Panc1 (cell line): ENCODE data around the gene SYCE3. TPM values are rescaled to one million over a fixed set of nuclear protein-coding genes. Genes with fewer than 3 reads are reported as not detected.
"Not testable (repeated sequence)": the region's sequence is repeated elsewhere in the genome, so short reads cannot be mapped to it uniquely, and the experiment has no call there.

Source experiments
- ATAC-seq: fragments of 200-7000 bp; cut with Tn5 transposase; 2 replicates; pipeline ENCODE4 v1.9.1; 2020; ENCODE audit warnings: mild to moderate bottlenecking, moderate library complexity
- BruUV-seq: library from RNA; stranded (reverse); fragments of 400-500 nt; replicated peaks from 2 replicates; lab custom pipeline; 2021; lab: Mats Ljungman, UMichigan
- CTCF ChIA-PET: fragments of 300-600 bp; sonication (Branson Sonifier 250); formaldehyde crosslinking; loops from one replicate; lab custom pipeline; 2022; ENCODE audit warnings: antibody characterized with exemption; lab: Charles Lee
- POLR2A ChIA-PET: fragments of 300-600 bp; sonication (Branson Sonifier 250); formaldehyde crosslinking; loops from one replicate; lab custom pipeline; 2022; ENCODE audit warnings: antibody characterized with exemption; lab: Charles Lee
- DNase-seq: peaks from one replicate; pipeline ENCODE4 v3.0.0-alpha.2; 2010; ENCODE audit warnings: low read depth, low spot score
- H3K27ac ChIP-seq: 2 replicates; pipeline ENCODE4 v1.5.1; 2011; ENCODE audit warnings: mild to moderate bottlenecking, low read length, inconsistent platforms
- H3K27me3 ChIP-seq: fragments of 200-500 bp; sonication (Bioruptor generic); 2 replicates; pipeline ENCODE4 v1.6.0; 2014; ENCODE audit warnings: low read length, inconsistent platforms; ENCODE audit not compliant: control insufficient read depth, insufficient read depth
- H3K36me3 ChIP-seq: fragments of 200-500 bp; sonication (Bioruptor generic); 2 replicates; pipeline ENCODE4 v1.5.1; 2014; ENCODE audit warnings: inconsistent platforms, mild to moderate bottlenecking, low read length, moderate library complexity; ENCODE audit not compliant: control insufficient read depth, insufficient read depth
- H3K4me1 ChIP-seq: 2 replicates; pipeline ENCODE4 v1.5.1; 2011; ENCODE audit warnings: inconsistent platforms, mild to moderate bottlenecking, low read length, moderate library complexity; ENCODE audit not compliant: control insufficient read depth, insufficient read depth
- H3K4me3 ChIP-seq, 2 experiments: 2 replicates each; pipeline ENCODE4 v1.5.1; 2011 to 2012; ENCODE audit warnings: low read depth in 2 of 2, low read length in 2 of 2, mild to moderate bottlenecking in 2 of 2, inconsistent platforms in 1 of 2, moderate library complexity in 1 of 2
- H3K9me3 ChIP-seq: fragments of 200-500 bp; sonication (Bioruptor generic); 2 replicates; pipeline ENCODE4 v1.5.1; 2014; ENCODE audit warnings: low read depth, mild to moderate bottlenecking, inconsistent platforms, low read length, moderate library complexity; ENCODE audit not compliant: control insufficient read depth, insufficient read depth
- CTCF ChIP-seq: fragments of 450-650 bp; IDR thresholded peaks from 2 replicates; pipeline ENCODE4 v1.5.1; 2017; ENCODE audit warnings: mild to moderate bottlenecking
- POLR2AphosphoS5 ChIP-seq: IDR thresholded peaks from 2 replicates; pipeline ENCODE4 v1.6.1; 2012; ENCODE audit warnings: mild to moderate bottlenecking, low read depth, low read length, moderate library complexity
- REST ChIP-seq, 2 experiments: IDR thresholded peaks; 2 replicates each; pipeline ENCODE4 v1.6.1; 2011 to 2012; ENCODE audit warnings: low read depth in 2 of 2, control low read depth in 1 of 2, low read length in 1 of 2, mild to moderate bottlenecking in 1 of 2, moderate library complexity in 1 of 2; ENCODE audit not compliant: insufficient read depth in 1 of 2
- SIN3A ChIP-seq: IDR thresholded peaks from 2 replicates; pipeline ENCODE4 v1.6.1; 2012; ENCODE audit warnings: low read depth, mild to moderate bottlenecking, low read length, moderate library complexity, borderline replicate concordance; ENCODE audit not compliant: insufficient read depth
- TCF7L2 ChIP-seq: IDR thresholded peaks from 2 replicates; pipeline ENCODE4 v1.6.1; 2011; ENCODE audit warnings: mild to moderate bottlenecking, low read depth, low read length, inconsistent platforms
- in situ Hi-C: cut with HindIII; loops from 2 replicates; pipeline ENCODE4 v1.10.0; 2016; ENCODE audit warnings: low sequenced_read_pairs, low pct_unique_long_range_greater_than_20kb
- intact Hi-C: fragments of 100-400 bp; cut with micrococcal nuclease; formaldehyde crosslinking; loops from one replicate; pipeline ENCODE4 v1.10.0; 2022; ENCODE audit not compliant: unreplicated experiment
- total RNA-seq: library from RNA; stranded (reverse); gene quantifications from one replicate; pipeline ENCODE4 v1.2.1, GENCODE V29; 2021; ENCODE audit not compliant: unreplicated experiment

SYCE3 gene
- total RNA-seq, 1 experiment from 2014 or later = not detected

- no peak overlapping the region for H3K27ac ChIP-seq
- no peak overlapping the region for H3K4me3 ChIP-seq
- TF ChIP-seq POLR2AphosphoS5 (no peak), TCF7L2 (no peak), REST (IDR thresholded peaks at IDR 0.05; ENCODE audit: insufficient read depth in 1 of 2, low read depth in 2 of 2, low read length in 1 of 2) (no peak), CTCF (no peak), SIN3A (no peak)
- no peak for DNase-seq
- H3K9me3 ChIP-seq = no peaks in the 10 kb centered on the region
- in situ Hi-C loops (no loop called here), intact Hi-C loops (no loop called here)
- no peaks in the 10 kb centered on the region for H3K27me3 ChIP-seq
- BruUV-seq = no TSS peak
- H3K36me3 ChIP-seq = no peaks in the 10 kb centered on the region; the same call in 1 of the 2 replicates
- H3K4me1 ChIP-seq = peaks cover 3% of the 10 kb centered on the region; the same call in 1 of the 2 replicates
- POLR2A ChIA-PET = no interaction called here
- no peak for ATAC-seq
- CTCF ChIA-PET = interaction anchor here (0.6 to 1.1 kb wide), 2 partner anchors 9 to 359 kb away, joined by 9 read pairs; no protein-coding TSS in a partner anchor
Measured at GRCh38 chr22:50535113-50535512, 27.6 kb downstream of the SYCE3 start.

GRCh38 chr22:50533856-50534711 is 28.6 kb downstream of the SYCE3 start:
- BruUV-seq, H3K4me1 ChIP-seq, in situ Hi-C loops, H3K9me3 ChIP-seq, ATAC-seq, POLR2A ChIA-PET, H3K36me3 ChIP-seq, DNase-seq, H3K27me3 ChIP-seq, intact Hi-C loops, H3K4me3 ChIP-seq: not testable (repeated sequence)
- peak overlapping the region; percentile 48; the same call in 1 of the 2 replicates for H3K27ac ChIP-seq
- CTCF ChIA-PET = interaction anchor here (0.6 to 1.1 kb wide), 2 partner anchors 8 to 358 kb away, joined by 9 read pairs; no protein-coding TSS in a partner anchor
